ENCODE measurements around the gene ZNF579.

Gene ZNF579

GRCh38 chr19:55563261-55563690 is 17.4 kb downstream of the ZNF579 start:
- DNase-seq, result no peak

- DNase-seq, result no peak
Observed at GRCh38 chr19:55559684-55560083, 21.0 kb downstream of the ZNF579 start.

GRCh38 chr19:55554741-55555152 is 25.9 kb downstream of the ZNF579 start:
- no peak for DNase-seq

GRCh38 chr19:55554302-55554701 is 26.3 kb downstream of the ZNF579 start:
- no peak for DNase-seq

GRCh38 chr19:55553217-55554182 is 27.1 kb downstream of the ZNF579 start:
- no peak for DNase-seq

GRCh38 chr19:55552620-55553019 is 28.0 kb downstream of the ZNF579 start:
- DNase-seq, result no peak

GRCh38 chr19:55552206-55552605 is 28.4 kb downstream of the ZNF579 start:
- DNase-seq, result no peak

GRCh38 chr19:55550321-55550650 is 30.4 kb downstream of the ZNF579 start:
- no peak for DNase-seq

GRCh38 chr19:55549500-55550320 is 30.9 kb downstream of the ZNF579 start:
- no peak for DNase-seq

- no peak for DNase-seq
Observed at GRCh38 chr19:55546822-55547614, 33.6 kb downstream of the ZNF579 start.

- DNase-seq, result no peak
Observed at GRCh38 chr19:55546011-55546410, 34.6 kb downstream of the ZNF579 start.

GRCh38 chr19:55545443-55545842 is 35.2 kb downstream of the ZNF579 start, which contains the start of gene SBK3:
Gene SBK3 (minus strand): TSS chr19:55545543. CDS start chr19:55545543, 0 bp downstream.
- no peak for DNase-seq

- no peak for DNase-seq
Observed at GRCh38 chr19:55544776-55545439, 35.7 kb downstream of the ZNF579 start.

GRCh38 chr19:55544014-55544413 is 36.6 kb downstream of the ZNF579 start:
- no peak for DNase-seq

- no peak for DNase-seq
Observed at GRCh38 chr19:55543567-55543966, 37.1 kb downstream of the ZNF579 start.

GRCh38 chr19:55542292-55542855 is 38.3 kb downstream of the ZNF579 start:
- DNase-seq, result no peak

- no peak for DNase-seq
Observed at GRCh38 chr19:55541091-55541490, 39.6 kb downstream of the ZNF579 start.

- no peak for DNase-seq
Observed at GRCh38 chr19:55540619-55541018, 40.0 kb downstream of the ZNF579 start.

- no peak for DNase-seq
Observed at GRCh38 chr19:55539090-55539984, 41.3 kb downstream of the ZNF579 start.

GRCh38 chr19:55538132-55538531 is 42.5 kb downstream of the ZNF579 start:
- no peak for DNase-seq

- no peak for DNase-seq
Observed at GRCh38 chr19:55537741-55538111, 42.9 kb downstream of the ZNF579 start.
